ENCODE results near the gene CRYBB2.
"Not testable (repeated sequence)": the region's sequence is repeated elsewhere in the genome, so short reads cannot be mapped to it uniquely, and the experiment has no call there.

The CRYBB2 gene

GRCh38 chr22:25199731-25200520 is 19.5 kb upstream of the CRYBB2 start, which contains the start of gene CRYBB3:
TSS of gene CRYBB3 (plus strand) at chr22:25199858. CDS start at chr22:25201397, 1,539 bp downstream.
- TF ChIP-seq, protein P1, sequence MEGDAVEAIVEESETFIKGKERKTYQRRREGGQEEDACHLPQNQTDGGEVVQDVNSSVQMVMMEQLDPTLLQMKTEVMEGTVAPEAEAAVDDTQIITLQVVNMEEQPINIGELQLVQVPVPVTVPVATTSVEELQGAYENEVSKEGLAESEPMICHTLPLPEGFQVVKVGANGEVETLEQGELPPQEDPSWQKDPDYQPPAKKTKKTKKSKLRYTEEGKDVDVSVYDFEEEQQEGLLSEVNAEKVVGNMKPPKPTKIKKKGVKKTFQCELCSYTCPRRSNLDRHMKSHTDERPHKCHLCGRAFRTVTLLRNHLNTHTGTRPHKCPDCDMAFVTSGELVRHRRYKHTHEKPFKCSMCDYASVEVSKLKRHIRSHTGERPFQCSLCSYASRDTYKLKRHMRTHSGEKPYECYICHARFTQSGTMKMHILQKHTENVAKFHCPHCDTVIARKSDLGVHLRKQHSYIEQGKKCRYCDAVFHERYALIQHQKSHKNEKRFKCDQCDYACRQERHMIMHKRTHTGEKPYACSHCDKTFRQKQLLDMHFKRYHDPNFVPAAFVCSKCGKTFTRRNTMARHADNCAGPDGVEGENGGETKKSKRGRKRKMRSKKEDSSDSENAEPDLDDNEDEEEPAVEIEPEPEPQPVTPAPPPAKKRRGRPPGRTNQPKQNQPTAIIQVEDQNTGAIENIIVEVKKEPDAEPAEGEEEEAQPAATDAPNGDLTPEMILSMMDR (conservative IDR thresholded peaks at IDR 0.05; ENCODE audit: low read depth, low read length) = no peak
- no peak within 1 kb of the TSS for H3K4me3 ChIP-seq (ENCODE audit: low read depth, low read length)
- no peak for DNase-seq (ENCODE audit: low read depth)

- DNase-seq (ENCODE audit: low read depth) = no peak
- TF ChIP-seq, protein P1 (conservative IDR thresholded peaks at IDR 0.05; ENCODE audit: low read depth, low read length) = no peak
- H3K4me3 ChIP-seq (ENCODE audit: low read depth, low read length) = no peak overlapping the region
Measured at GRCh38 chr22:25200967-25201366, 18.5 kb upstream of the CRYBB2 start.

GRCh38 chr22:25201557-25202273 is 17.7 kb upstream of the CRYBB2 start:
- TF ChIP-seq, protein P1 (conservative IDR thresholded peaks at IDR 0.05; ENCODE audit: low read depth, low read length) = no peak
- DNase-seq (ENCODE audit: low read depth) = no peak
- no peak overlapping the region for H3K4me3 ChIP-seq (ENCODE audit: low read depth, low read length)

GRCh38 chr22:25202290-25202921 is 17.0 kb upstream of the CRYBB2 start:
- TF ChIP-seq, protein P1 (conservative IDR thresholded peaks at IDR 0.05; ENCODE audit: low read depth, low read length) = peak; percentile 93
- no peak overlapping the region for H3K4me3 ChIP-seq (ENCODE audit: low read depth, low read length)
- DNase-seq (ENCODE audit: low read depth) = peak; percentile 72

- DNase-seq (ENCODE audit: low read depth) = no peak
- TF ChIP-seq, protein P1 (conservative IDR thresholded peaks at IDR 0.05; ENCODE audit: low read depth, low read length) = no peak
- no peak overlapping the region for H3K4me3 ChIP-seq (ENCODE audit: low read depth, low read length)
Measured at GRCh38 chr22:25203082-25203481, 16.4 kb upstream of the CRYBB2 start.

DNA sequence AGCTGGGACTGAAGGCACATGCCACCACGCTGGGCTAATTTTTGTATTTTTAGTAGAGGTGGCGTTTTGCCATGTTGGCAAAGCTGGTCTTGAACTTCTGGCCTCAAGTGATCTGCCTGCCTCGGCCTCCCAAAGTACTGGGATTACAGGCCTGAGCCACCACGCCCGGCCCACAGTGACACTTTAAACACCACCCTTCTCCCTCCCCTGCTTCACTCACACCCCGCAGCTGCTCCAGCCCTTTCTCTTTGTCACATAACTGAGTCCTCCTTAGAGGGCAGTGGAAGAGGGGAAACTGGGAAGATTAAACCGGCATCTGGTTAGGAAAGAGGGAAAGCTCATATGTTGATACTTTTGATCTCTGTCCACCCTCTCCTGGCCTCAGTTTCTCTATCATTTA is 14.9 kb upstream of the CRYBB2 start:
- DNase-seq (ENCODE audit: low read depth); H3K4me3 ChIP-seq (ENCODE audit: low read depth, low read length): not testable (repeated sequence)

- H3K4me3 ChIP-seq (ENCODE audit: low read depth, low read length) = no peak overlapping the region
- no peak for DNase-seq (ENCODE audit: low read depth)
- TF ChIP-seq, protein P1 (conservative IDR thresholded peaks at IDR 0.05; ENCODE audit: low read depth, low read length) = no peak
Measured at GRCh38 chr22:25205847-25206246, 13.6 kb upstream of the CRYBB2 start.

Measured in choroid plexus epithelial cell (primary cell).